Hepatocyte (in vitro differentiated cells): Measurements from ENCODE around the gene RNF213.

Source experiments
- EZH2 ChIP-seq: fragments of 200-600 bp; sonication (generic); IDR thresholded peaks from 2 replicates; pipeline ENCODE4 v1.6.1; 2016; ENCODE audit warnings: antibody characterized with exemption, mild to moderate bottlenecking, borderline replicate concordance
- EZH2phosphoT487 ChIP-seq: fragments of 200-600 bp; sonication (generic); IDR thresholded peaks from one replicate; pipeline ENCODE4 v1.6.1; 2018; ENCODE audit warnings: antibody characterized with exemption, mild to moderate bottlenecking, low read depth, moderate library complexity; ENCODE audit not compliant: unreplicated experiment, severe bottlenecking
- TF ChIP-seq, protein P1 (sequence below): fragments of 200-600 bp; sonication (generic); IDR thresholded peaks from 2 replicates; pipeline ENCODE4 v1.5.1; 2016; ENCODE audit warnings: antibody characterized with exemption, mild to moderate bottlenecking; ENCODE audit not compliant: poor library complexity

- TF ChIP-seq, protein P1, sequence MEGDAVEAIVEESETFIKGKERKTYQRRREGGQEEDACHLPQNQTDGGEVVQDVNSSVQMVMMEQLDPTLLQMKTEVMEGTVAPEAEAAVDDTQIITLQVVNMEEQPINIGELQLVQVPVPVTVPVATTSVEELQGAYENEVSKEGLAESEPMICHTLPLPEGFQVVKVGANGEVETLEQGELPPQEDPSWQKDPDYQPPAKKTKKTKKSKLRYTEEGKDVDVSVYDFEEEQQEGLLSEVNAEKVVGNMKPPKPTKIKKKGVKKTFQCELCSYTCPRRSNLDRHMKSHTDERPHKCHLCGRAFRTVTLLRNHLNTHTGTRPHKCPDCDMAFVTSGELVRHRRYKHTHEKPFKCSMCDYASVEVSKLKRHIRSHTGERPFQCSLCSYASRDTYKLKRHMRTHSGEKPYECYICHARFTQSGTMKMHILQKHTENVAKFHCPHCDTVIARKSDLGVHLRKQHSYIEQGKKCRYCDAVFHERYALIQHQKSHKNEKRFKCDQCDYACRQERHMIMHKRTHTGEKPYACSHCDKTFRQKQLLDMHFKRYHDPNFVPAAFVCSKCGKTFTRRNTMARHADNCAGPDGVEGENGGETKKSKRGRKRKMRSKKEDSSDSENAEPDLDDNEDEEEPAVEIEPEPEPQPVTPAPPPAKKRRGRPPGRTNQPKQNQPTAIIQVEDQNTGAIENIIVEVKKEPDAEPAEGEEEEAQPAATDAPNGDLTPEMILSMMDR = no peak
- TF ChIP-seq EZH2 (no peak), EZH2phosphoT487 (no peak)
These were observed 7.8 kb downstream of the RNF213 start for GRCh38 chr17:80268427-80268826.
